Measurements from ENCODE around the gene PRRX2.
A peak's percentile ranks its signal among the peaks of the same experiment; 100 is the strongest.

The PRRX2 gene

GRCh38 chr9:129725795-129726251 is 60.4 kb downstream of the PRRX2 start (continued):
- no peak for TF ChIP-seq CSRNP3 (CRISPR knock-in tag; IDR thresholded peaks at IDR 0.05)
- no peak for TF ChIP-seq CREB5 (CRISPR knock-in tag; IDR thresholded peaks at IDR 0.05; ENCODE audit: low read depth)
- TF ChIP-seq ARNTL (CRISPR knock-in tag; IDR thresholded peaks at IDR 0.05; ENCODE audit: borderline replicate concordance, low read depth), result no peak
- no peak for TF ChIP-seq ZFP30 (CRISPR knock-in tag; IDR thresholded peaks at IDR 0.05)
- no peak for TF ChIP-seq ISL1 (CRISPR knock-in tag; IDR thresholded peaks at IDR 0.05)
- TF ChIP-seq PATZ1 (CRISPR knock-in tag; IDR thresholded peaks at IDR 0.05; ENCODE audit: borderline replicate concordance), result no peak
- no peak for TF ChIP-seq CSDC2 (CRISPR knock-in tag; IDR thresholded peaks at IDR 0.05)
- TF ChIP-seq TSHZ2 (CRISPR knock-in tag; IDR thresholded peaks at IDR 0.05), result no peak

- TF ChIP-seq TCF4 (CRISPR knock-in tag; IDR thresholded peaks at IDR 0.05; ENCODE audit: borderline replicate concordance) (0 out of 2 replicates have a peak, but pooled peaks have one; percentile 22), ZC3H10 (CRISPR knock-in tag; IDR thresholded peaks at IDR 0.05) (no peak), RARB (CRISPR knock-in tag; IDR thresholded peaks at IDR 0.05) (no peak)
- peak; percentile 95 for ATAC-seq
Measured at GRCh38 chr9:129726322-129727160, 61.1 kb downstream of the PRRX2 start.

- no peak for TF ChIP-seq ZC3H10 (CRISPR knock-in tag; IDR thresholded peaks at IDR 0.05)
- no peak for TF ChIP-seq TSHZ2 (CRISPR knock-in tag; IDR thresholded peaks at IDR 0.05)
- TF ChIP-seq ZNF565 (CRISPR knock-in tag; conservative IDR thresholded peaks at IDR 0.05; ENCODE audit: low read depth), result no peak
- TF ChIP-seq ESRRG (CRISPR knock-in tag; IDR thresholded peaks at IDR 0.05), result no peak
- TF ChIP-seq ZFP30 (CRISPR knock-in tag; IDR thresholded peaks at IDR 0.05), result no peak
- no peak for TF ChIP-seq RARB (CRISPR knock-in tag; IDR thresholded peaks at IDR 0.05)
- no peak for TF ChIP-seq ARNTL (CRISPR knock-in tag; IDR thresholded peaks at IDR 0.05; ENCODE audit: borderline replicate concordance, low read depth)
- ATAC-seq, result no peak
Measured at GRCh38 chr9:129728744-129729143, 63.3 kb downstream of the PRRX2 start.

GRCh38 chr9:129731477-129732085 is 66.1 kb downstream of the PRRX2 start:
- TF ChIP-seq ZC3H10 (CRISPR knock-in tag; IDR thresholded peaks at IDR 0.05) (no peak), CSDC2 (CRISPR knock-in tag; IDR thresholded peaks at IDR 0.05) (no peak), POU6F1 (CRISPR knock-in tag; IDR thresholded peaks at IDR 0.05; ENCODE audit: borderline replicate concordance, low read depth) (no peak), ZNF8 (CRISPR knock-in tag; IDR thresholded peaks at IDR 0.05) (no peak), ZFP3 (CRISPR knock-in tag; IDR thresholded peaks at IDR 0.05) (no peak), TOX (CRISPR knock-in tag; IDR thresholded peaks at IDR 0.05; ENCODE audit: borderline replicate concordance) (no peak)
- no peak for ATAC-seq
